GM19023 (cell line): Measurements from ENCODE around the gene KCND3.

Experiments used
- ATAC-seq: cut with Tn5 transposase; IDR thresholded peaks from one replicate; pipeline ENCODE4 v1.9.1; 2021; ENCODE audit warnings: mild to moderate bottlenecking, moderate library complexity; ENCODE audit not compliant: unreplicated experiment

The KCND3 gene

GRCh38 chr1:111921948-111922347 is 67.5 kb downstream of the KCND3 start:
- ATAC-seq = no peak

DNA sequence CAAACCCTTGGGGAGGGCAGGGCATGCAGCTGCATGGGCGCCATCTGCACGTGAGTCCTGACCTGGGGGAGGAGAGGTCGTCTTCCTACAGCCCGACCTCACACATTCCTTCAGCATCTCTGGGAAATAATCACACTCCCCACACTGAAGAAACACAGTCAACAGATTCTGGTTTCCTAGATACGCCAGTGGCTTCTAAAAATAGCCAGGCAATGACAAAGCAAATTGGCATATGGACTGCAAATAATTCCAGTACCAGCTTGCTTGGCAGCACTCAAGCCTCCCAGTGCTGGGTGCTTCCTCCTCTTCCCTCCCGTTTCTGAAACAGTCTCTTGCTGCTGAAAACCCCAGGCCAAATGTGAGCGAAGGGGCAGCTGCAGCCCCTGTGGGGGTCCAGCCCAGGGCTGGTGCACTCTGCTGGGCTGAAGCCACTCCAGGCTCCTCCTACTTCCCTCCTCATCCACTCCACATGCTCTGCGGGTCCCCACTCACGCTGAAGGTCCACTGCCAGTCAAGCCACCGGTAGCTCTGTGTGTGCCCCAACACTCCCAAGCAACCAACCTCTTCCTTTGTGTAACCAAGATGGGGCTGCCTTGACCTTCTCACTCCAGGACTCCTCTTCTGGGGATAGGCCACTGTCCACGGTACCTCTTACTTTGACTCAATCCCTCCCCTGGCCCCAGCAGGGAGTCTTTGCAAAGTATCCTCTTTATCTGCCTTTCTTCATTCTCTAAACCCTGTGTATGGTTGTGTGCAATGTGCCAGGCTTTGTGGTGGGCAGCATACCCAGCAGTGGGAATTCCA is 69.0 kb downstream of the KCND3 start:
- ATAC-seq = no peak

DNA sequence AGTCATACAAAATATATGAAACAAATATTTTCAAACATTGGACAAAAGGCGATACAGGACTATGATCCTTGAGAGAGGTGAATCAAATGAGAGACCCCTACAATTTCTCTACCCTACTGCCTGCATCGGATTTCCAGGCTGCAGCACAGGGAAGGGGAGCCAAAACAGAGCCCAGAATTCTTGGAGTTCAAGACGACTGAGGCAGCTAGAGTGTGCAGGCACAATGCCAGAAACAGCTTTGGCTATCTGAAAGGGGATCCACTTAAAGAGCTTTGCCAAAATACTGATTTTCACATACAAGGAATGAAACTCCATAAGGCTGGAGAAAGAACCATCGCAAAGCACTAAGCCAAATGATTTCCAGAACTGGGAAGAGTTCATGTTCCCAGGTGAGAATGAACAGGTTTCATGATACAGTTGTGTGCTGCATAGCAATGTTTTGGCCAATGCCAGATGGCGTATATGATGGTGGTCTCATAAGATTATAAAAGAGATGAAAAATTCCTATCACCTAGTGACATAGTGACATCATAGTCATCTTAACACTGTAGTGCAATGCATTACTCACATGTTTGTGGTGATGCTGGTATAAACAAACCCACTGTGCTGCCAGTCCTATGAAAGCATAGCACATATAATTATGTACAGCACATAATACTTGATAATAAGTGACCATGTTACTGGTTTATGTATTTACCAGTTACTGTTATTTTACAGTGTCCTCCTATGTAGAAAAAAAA is 77.5 kb downstream of the KCND3 start:
- ATAC-seq = no peak

GRCh38 chr1:111911061-111911460 is 78.4 kb downstream of the KCND3 start:
- no peak for ATAC-seq

- ATAC-seq = no peak
These were observed 80.4 kb downstream of the KCND3 start for GRCh38 chr1:111909030-111909429.

DNA sequence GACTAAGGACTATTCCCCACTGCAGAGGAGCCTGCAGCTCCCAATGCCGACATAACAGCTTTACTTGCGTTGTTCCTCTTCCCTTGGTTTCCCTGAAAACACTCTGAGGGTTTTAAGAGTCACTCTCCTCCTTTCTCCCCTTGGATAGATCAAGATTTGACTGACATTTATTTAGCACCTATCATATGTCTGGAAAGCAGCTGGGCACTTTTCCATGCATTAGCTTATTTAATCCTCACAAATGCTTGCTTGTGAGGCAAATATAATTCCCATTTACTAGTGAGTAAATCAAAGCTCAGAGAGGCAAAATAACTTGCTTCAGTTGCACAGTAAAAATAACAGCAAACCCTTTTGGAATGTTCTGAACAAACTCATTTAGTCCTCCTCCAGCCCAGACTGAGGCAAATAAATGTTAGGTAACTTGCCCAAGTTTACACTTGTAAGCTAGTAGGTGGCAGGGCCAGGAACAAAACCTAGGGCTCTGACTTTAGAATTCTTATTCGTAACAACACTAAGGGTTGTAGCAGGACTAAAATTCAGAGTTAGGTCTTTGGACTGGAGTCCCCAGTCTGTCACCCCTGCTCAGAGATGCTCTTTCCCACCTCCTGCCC is 81.4 kb downstream of the KCND3 start:
- ATAC-seq = no peak

DNA sequence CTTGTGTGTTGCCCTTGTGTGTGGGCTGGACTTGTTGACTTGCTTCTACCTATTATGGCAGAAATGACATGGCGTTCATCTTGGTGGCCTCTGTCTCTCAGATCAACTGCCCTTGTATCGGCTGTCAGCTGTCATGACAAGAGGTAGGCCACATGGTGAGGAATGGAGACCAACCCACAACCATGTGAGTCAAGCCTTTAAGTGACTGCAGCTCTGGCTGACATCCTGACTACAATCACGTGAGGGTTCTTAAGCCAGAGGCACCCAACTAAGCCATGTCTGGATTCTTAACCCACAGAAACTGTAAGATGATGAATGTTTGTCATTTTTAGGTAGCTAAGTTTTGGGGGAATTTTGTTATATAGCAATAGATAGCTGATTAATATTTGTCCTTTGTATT is 82.1 kb downstream of the KCND3 start:
- ATAC-seq = no peak

DNA sequence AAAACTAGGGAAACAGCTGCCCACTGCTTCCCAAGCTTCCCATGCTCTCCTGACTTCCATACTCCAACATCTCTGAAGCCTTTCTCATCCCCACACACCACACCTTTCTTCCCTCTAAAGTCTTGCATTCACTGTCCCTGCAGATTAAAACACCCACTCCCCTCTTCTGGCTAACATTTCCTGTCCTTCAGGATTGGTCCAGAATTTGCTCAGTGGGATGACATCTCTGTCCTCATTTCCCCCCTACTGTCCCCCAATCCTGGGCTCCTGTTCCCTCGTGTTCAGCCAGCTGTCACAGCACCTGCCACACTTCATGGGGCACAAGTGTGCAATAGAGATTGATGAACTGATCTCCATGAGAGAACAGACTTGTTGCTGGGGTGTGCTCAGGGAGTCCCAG is 82.7 kb downstream of the KCND3 start:
- no peak for ATAC-seq

- ATAC-seq = no peak
These were observed 83.4 kb downstream of the KCND3 start for GRCh38 chr1:111906111-111906510.

DNA sequence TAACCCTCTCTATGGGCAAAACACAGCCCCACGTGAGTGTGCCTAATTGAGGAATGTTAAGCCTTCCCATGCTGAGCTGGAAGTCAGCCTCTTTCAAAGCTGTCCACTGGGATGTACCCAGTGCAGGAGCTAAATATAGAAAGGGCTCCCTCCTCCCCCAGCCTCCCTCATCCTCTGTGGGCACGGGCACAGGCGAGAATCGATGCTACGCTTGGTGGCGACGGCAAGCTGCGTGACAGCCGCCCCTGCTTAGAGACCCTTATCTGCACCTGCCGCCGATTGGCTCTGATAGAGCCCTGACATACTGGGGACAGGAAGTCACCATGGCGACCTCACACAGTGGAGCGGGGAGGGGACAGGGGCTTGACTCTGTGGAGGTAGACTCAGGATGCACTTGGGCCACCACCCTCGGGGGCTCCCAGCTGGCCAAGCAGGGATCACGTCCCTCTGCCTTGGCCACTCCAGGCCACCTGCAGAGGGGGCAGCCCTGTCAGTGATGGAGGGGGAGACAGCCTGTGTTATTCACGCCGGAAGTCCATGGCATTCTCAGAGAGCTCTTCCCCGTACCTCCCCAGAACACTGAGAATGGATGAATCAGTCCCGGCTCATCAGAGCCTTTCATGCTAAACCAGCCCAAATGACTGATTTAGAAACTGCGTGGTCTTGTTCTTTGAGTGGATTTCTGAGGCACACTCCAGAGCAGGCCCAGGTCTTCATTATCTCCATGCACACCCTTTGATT is 84.8 kb downstream of the KCND3 start:
- ATAC-seq = no peak

GRCh38 chr1:111903871-111904449 is 85.5 kb downstream of the KCND3 start:
- no peak for ATAC-seq

GRCh38 chr1:111903148-111903870 is 86.2 kb downstream of the KCND3 start:
- no peak for ATAC-seq

DNA sequence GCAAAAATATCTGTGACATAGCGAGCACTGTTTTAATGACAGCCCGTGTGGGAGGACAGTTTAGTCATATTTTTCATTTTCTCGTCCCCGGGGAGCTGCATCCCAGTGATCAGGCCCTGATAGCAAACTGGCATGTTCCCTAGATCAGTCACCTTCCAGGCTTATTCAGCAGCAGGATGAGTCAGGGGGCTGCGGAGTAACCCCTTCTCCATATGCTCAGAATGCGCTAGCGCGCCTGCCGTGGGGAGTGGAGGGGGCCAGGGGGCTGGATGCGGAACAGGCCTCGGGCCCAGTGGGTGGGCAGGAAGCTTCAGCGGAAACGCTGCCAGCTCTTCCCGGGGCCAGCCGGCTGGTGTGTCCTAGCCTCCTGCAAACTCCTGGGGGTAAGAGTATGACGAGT is 94.0 kb downstream of the KCND3 start:
- ATAC-seq = no peak

DNA sequence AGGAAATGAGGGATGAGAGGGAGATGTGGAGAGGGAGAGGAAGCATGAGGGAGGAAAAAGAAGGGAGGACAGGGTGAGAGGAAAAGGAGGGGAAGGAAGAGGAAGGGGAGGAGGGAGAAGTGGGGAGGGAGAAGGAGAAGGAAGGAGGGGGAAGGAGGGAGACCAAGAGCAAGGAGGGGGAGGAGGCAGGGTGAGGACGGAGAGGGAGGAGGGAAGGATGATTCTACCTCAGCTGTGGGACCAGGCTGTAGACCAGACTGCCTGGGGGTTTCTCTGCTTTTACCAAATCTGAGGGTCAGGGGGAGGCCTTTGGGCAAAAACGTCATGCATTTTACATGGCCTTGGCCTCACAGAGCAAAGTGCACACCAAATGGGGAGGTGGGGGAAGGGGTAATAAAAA is 94.5 kb downstream of the KCND3 start:
- ATAC-seq = no peak

- ATAC-seq = no peak
These were observed 95.0 kb downstream of the KCND3 start for GRCh38 chr1:111894497-111894896.

- ATAC-seq = no peak
These were observed 97.9 kb downstream of the KCND3 start for GRCh38 chr1:111891566-111891965.

DNA sequence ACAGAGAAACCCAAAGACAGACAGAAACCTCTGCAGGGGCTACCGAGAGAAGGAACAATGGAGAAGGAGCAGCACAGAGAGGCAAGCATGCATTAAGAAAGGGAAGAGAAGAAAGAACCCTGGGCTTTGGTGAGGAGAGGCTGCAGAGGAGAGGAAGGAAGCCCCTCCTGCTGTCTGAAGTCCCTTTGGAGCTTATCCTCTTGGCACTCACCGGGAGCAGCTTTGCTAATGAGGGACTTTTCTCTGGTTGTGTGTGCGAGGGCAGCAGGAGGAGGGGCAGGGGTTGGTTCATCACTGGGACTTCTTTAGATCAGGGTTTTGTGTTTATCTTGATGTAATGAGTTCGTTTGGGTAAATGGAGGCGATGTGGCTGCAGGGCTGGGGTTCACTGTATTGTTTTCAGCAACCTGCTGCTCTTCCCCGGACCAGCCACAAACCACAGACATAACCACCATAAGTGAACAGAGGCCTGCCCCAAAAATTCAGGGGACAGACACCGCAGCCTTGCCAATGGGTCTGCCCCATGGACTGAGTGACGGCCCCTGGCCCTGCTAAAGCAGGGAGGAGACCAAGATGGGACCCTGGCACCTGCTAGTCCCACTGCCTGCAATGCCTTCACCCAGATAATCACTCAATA is 100.6 kb downstream of the KCND3 start:
- ATAC-seq = no peak

DNA sequence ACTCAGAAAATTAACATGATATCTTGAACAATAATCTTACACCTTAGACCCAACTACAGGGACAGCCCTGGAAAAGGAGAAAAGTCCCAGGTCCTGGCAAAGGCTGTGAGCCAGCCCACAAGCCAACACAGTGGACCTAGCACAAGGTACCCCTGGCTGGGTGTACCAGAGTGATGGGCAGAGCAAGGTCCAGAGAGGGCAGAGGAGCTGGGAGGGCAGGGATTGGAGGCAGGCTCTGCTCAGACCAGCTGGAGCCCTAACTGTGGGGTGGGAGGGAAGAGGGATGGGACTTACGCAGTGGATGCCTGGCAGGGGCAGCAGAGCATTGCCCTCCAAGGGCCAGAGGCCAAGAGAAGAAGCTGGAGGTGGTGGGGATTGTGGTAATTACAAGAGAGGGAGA is 101.6 kb downstream of the KCND3 start:
- ATAC-seq = no peak

- no peak for ATAC-seq
These were observed 102.1 kb downstream of the KCND3 start for GRCh38 chr1:111887385-111887784.

DNA sequence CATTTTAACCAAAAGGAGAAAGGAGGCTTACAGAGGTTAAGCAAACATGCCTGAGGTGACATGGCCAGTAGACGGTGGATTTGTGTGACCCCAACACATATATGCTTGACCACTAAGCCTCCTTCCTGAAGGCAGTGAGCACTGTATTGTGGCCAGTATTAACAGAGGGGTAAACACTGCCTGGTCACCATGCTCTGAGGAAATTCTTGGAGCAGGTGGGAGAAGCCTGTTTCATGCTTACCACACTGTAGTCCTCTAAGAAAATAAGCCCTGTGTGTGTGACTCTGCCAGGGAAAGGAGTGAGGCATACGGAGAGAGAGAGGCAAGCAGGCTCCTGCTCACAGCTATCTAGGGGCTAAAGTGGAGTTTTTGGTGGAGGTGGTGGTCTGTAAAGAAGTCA is 102.7 kb downstream of the KCND3 start:
- ATAC-seq = no peak
